ENCODE measurements around the gene THSD7B.

The THSD7B gene

GRCh38 chr2:137156221-137156844 is 391.0 kb downstream of the THSD7B start:
- H3K27ac ChIP-seq (ENCODE audit: low read length) = no peak overlapping the region
- no peaks in the 10 kb centered on the region for H3K36me3 ChIP-seq (ENCODE audit: control insufficient read depth in 1 of 2, insufficient read depth in 2 of 2, low read length in 2 of 2)
- no peaks in the 10 kb centered on the region for H3K27me3 ChIP-seq (ENCODE audit: low read depth, low read length)
- H3K4me1 ChIP-seq (ENCODE audit: control insufficient read depth in 1 of 2, insufficient read depth in 2 of 2, low read length in 2 of 2) = no peaks in the 10 kb centered on the region
- no peak overlapping the region for H3K4me3 ChIP-seq (ENCODE audit: low read depth in 1 of 2, low read length in 2 of 2)
- H3K9me3 ChIP-seq (ENCODE audit: control insufficient read depth in 1 of 2, low read length in 2 of 2) = no peaks in the 10 kb centered on the region

- no peaks in the 10 kb centered on the region for H3K9me3 ChIP-seq (ENCODE audit: control insufficient read depth in 1 of 2, low read length in 2 of 2)
- H3K36me3 ChIP-seq (ENCODE audit: control insufficient read depth in 1 of 2, insufficient read depth in 2 of 2, low read length in 2 of 2) = no peaks in the 10 kb centered on the region
- H3K27ac ChIP-seq (ENCODE audit: low read length) = no peak overlapping the region
- H3K4me1 ChIP-seq (ENCODE audit: control insufficient read depth in 1 of 2, insufficient read depth in 2 of 2, low read length in 2 of 2) = no peaks in the 10 kb centered on the region
- no peaks in the 10 kb centered on the region for H3K27me3 ChIP-seq (ENCODE audit: low read depth, low read length)
- no peak overlapping the region for H3K4me3 ChIP-seq (ENCODE audit: low read depth in 1 of 2, low read length in 2 of 2)
These were observed 392.5 kb downstream of the THSD7B start for GRCh38 chr2:137157851-137158250.

- Histone ChIP-seq H3K4me3 (ENCODE audit: low read depth in 1 of 2, low read length in 2 of 2) (no peak overlapping the region), H3K27me3 (ENCODE audit: low read depth, low read length) (no peaks in the 10 kb centered on the region), H3K4me1 (ENCODE audit: control insufficient read depth in 1 of 2, insufficient read depth in 2 of 2, low read length in 2 of 2) (no peaks in the 10 kb centered on the region), H3K36me3 (ENCODE audit: control insufficient read depth in 1 of 2, insufficient read depth in 2 of 2, low read length in 2 of 2) (no peaks in the 10 kb centered on the region), H3K9me3 (ENCODE audit: control insufficient read depth in 1 of 2, low read length in 2 of 2) (no peaks in the 10 kb centered on the region), H3K27ac (ENCODE audit: low read length) (no peak overlapping the region)
These were observed 395.9 kb downstream of the THSD7B start for GRCh38 chr2:137161250-137161649.

GRCh38 chr2:137165968-137166367 is 400.6 kb downstream of the THSD7B start:
- Histone ChIP-seq H3K4me3 (ENCODE audit: low read depth in 1 of 2, low read length in 2 of 2) (no peak overlapping the region), H3K27me3 (ENCODE audit: low read depth, low read length) (no peaks in the 10 kb centered on the region), H3K27ac (ENCODE audit: low read length) (no peak overlapping the region), H3K36me3 (ENCODE audit: control insufficient read depth in 1 of 2, insufficient read depth in 2 of 2, low read length in 2 of 2) (no peaks in the 10 kb centered on the region), H3K4me1 (ENCODE audit: control insufficient read depth in 1 of 2, insufficient read depth in 2 of 2, low read length in 2 of 2) (no peaks in the 10 kb centered on the region), H3K9me3 (ENCODE audit: control insufficient read depth in 1 of 2, low read length in 2 of 2) (no peaks in the 10 kb centered on the region)

GRCh38 chr2:137167651-137168050 is 402.3 kb downstream of the THSD7B start:
- Histone ChIP-seq H3K4me3 (ENCODE audit: low read depth in 1 of 2, low read length in 2 of 2) (no peak overlapping the region), H3K27ac (ENCODE audit: low read length) (no peak overlapping the region), H3K4me1 (ENCODE audit: control insufficient read depth in 1 of 2, insufficient read depth in 2 of 2, low read length in 2 of 2) (no peaks in the 10 kb centered on the region), H3K36me3 (ENCODE audit: control insufficient read depth in 1 of 2, insufficient read depth in 2 of 2, low read length in 2 of 2) (no peaks in the 10 kb centered on the region), H3K9me3 (ENCODE audit: control insufficient read depth in 1 of 2, low read length in 2 of 2) (no peaks in the 10 kb centered on the region), H3K27me3 (ENCODE audit: low read depth, low read length) (no peaks in the 10 kb centered on the region)

- Histone ChIP-seq H3K9me3 (ENCODE audit: control insufficient read depth in 1 of 2, low read length in 2 of 2) (no peaks in the 10 kb centered on the region), H3K27ac (ENCODE audit: low read length) (no peak overlapping the region), H3K4me3 (ENCODE audit: low read depth in 1 of 2, low read length in 2 of 2) (no peak overlapping the region), H3K4me1 (ENCODE audit: control insufficient read depth in 1 of 2, insufficient read depth in 2 of 2, low read length in 2 of 2) (no peaks in the 10 kb centered on the region), H3K36me3 (ENCODE audit: control insufficient read depth in 1 of 2, insufficient read depth in 2 of 2, low read length in 2 of 2) (no peaks in the 10 kb centered on the region), H3K27me3 (ENCODE audit: low read depth, low read length) (no peaks in the 10 kb centered on the region)
These were observed 403.2 kb downstream of the THSD7B start for GRCh38 chr2:137168552-137168951.

GRCh38 chr2:137172162-137172561 is 406.8 kb downstream of the THSD7B start:
- Histone ChIP-seq H3K36me3 (ENCODE audit: control insufficient read depth in 1 of 2, insufficient read depth in 2 of 2, low read length in 2 of 2) (no peaks in the 10 kb centered on the region), H3K27me3 (ENCODE audit: low read depth, low read length) (no peaks in the 10 kb centered on the region), H3K4me3 (ENCODE audit: low read depth in 1 of 2, low read length in 2 of 2) (no peak overlapping the region), H3K27ac (ENCODE audit: low read length) (no peak overlapping the region), H3K4me1 (ENCODE audit: control insufficient read depth in 1 of 2, insufficient read depth in 2 of 2, low read length in 2 of 2) (no peaks in the 10 kb centered on the region), H3K9me3 (ENCODE audit: control insufficient read depth in 1 of 2, low read length in 2 of 2) (no peaks in the 10 kb centered on the region)

- no peaks in the 10 kb centered on the region for H3K36me3 ChIP-seq (ENCODE audit: control insufficient read depth in 1 of 2, insufficient read depth in 2 of 2, low read length in 2 of 2)
- H3K9me3 ChIP-seq (ENCODE audit: control insufficient read depth in 1 of 2, low read length in 2 of 2) = no peaks in the 10 kb centered on the region
- no peaks in the 10 kb centered on the region for H3K4me1 ChIP-seq (ENCODE audit: control insufficient read depth in 1 of 2, insufficient read depth in 2 of 2, low read length in 2 of 2)
- no peaks in the 10 kb centered on the region for H3K27me3 ChIP-seq (ENCODE audit: low read depth, low read length)
- H3K27ac ChIP-seq (ENCODE audit: low read length) = no peak overlapping the region
- no peak overlapping the region for H3K4me3 ChIP-seq (ENCODE audit: low read depth in 1 of 2, low read length in 2 of 2)
These were observed 408.1 kb downstream of the THSD7B start for GRCh38 chr2:137173463-137173862.

GRCh38 chr2:137175246-137175645 is 409.9 kb downstream of the THSD7B start:
- Histone ChIP-seq H3K4me1 (ENCODE audit: control insufficient read depth in 1 of 2, insufficient read depth in 2 of 2, low read length in 2 of 2) (no peaks in the 10 kb centered on the region), H3K9me3 (ENCODE audit: control insufficient read depth in 1 of 2, low read length in 2 of 2) (no peaks in the 10 kb centered on the region), H3K4me3 (ENCODE audit: low read depth in 1 of 2, low read length in 2 of 2) (no peak overlapping the region), H3K27me3 (ENCODE audit: low read depth, low read length) (no peaks in the 10 kb centered on the region), H3K36me3 (ENCODE audit: control insufficient read depth in 1 of 2, insufficient read depth in 2 of 2, low read length in 2 of 2) (no peaks in the 10 kb centered on the region), H3K27ac (ENCODE audit: low read length) (no peak overlapping the region)

GRCh38 chr2:137178951-137179377 is 413.6 kb downstream of the THSD7B start:
- no peaks in the 10 kb centered on the region for H3K36me3 ChIP-seq (ENCODE audit: control insufficient read depth in 1 of 2, insufficient read depth in 2 of 2, low read length in 2 of 2)

GRCh38 chr2:137179542-137179941 is 414.2 kb downstream of the THSD7B start:
- no peaks in the 10 kb centered on the region for H3K9me3 ChIP-seq (ENCODE audit: control insufficient read depth in 1 of 2, low read length in 2 of 2)
- no peak overlapping the region for H3K27ac ChIP-seq (ENCODE audit: low read length)
- no peak overlapping the region for H3K4me3 ChIP-seq (ENCODE audit: low read depth in 1 of 2, low read length in 2 of 2)
- no peaks in the 10 kb centered on the region for H3K36me3 ChIP-seq (ENCODE audit: control insufficient read depth in 1 of 2, insufficient read depth in 2 of 2, low read length in 2 of 2)
- H3K27me3 ChIP-seq (ENCODE audit: low read depth, low read length) = no peaks in the 10 kb centered on the region
- no peaks in the 10 kb centered on the region for H3K4me1 ChIP-seq (ENCODE audit: control insufficient read depth in 1 of 2, insufficient read depth in 2 of 2, low read length in 2 of 2)

More at GRCh38 chr2:137178951-137179377, 413.6 kb downstream of the THSD7B start:
- Histone ChIP-seq H3K4me1 (ENCODE audit: control insufficient read depth in 1 of 2, insufficient read depth in 2 of 2, low read length in 2 of 2) (no peaks in the 10 kb centered on the region), H3K4me3 (ENCODE audit: low read depth in 1 of 2, low read length in 2 of 2) (no peak overlapping the region), H3K27me3 (ENCODE audit: low read depth, low read length) (no peaks in the 10 kb centered on the region), H3K27ac (ENCODE audit: low read length) (no peak overlapping the region), H3K9me3 (ENCODE audit: control insufficient read depth in 1 of 2, low read length in 2 of 2) (no peaks in the 10 kb centered on the region)

GRCh38 chr2:137180012-137180411 is 414.7 kb downstream of the THSD7B start:
- Histone ChIP-seq H3K36me3 (ENCODE audit: control insufficient read depth in 1 of 2, insufficient read depth in 2 of 2, low read length in 2 of 2) (no peaks in the 10 kb centered on the region), H3K4me1 (ENCODE audit: control insufficient read depth in 1 of 2, insufficient read depth in 2 of 2, low read length in 2 of 2) (no peaks in the 10 kb centered on the region), H3K27ac (ENCODE audit: low read length) (no peak overlapping the region), H3K9me3 (ENCODE audit: control insufficient read depth in 1 of 2, low read length in 2 of 2) (no peaks in the 10 kb centered on the region), H3K27me3 (ENCODE audit: low read depth, low read length) (no peaks in the 10 kb centered on the region), H3K4me3 (ENCODE audit: low read depth in 1 of 2, low read length in 2 of 2) (no peak overlapping the region)

Data from muscle layer of duodenum (tissue), 2 donors.